Measurements from ENCODE around the gene SLC27A2. TPM values are rescaled to one million over a fixed set of nuclear protein-coding genes. Genes with fewer than 3 reads are reported as not detected.
A peak's percentile ranks its signal among the peaks of the same experiment; 100 is the strongest.
"Not testable (repeated sequence)": the region's sequence is repeated elsewhere in the genome, so short reads cannot be mapped to it uniquely, and the experiment has no call there.

The SLC27A2 gene
- total RNA-seq: 100 to 1,000 TPM in 1 of 2 donors, 10 to 100 TPM in 1; 80.2 to 504 TPM
- 100 to 1,000 TPM; 102 to 331 TPM for polyA plus RNA-seq

- Histone ChIP-seq H3K9me3 (ENCODE audit: control insufficient read depth in 4 of 4, low read length in 3 of 4) (no peaks in the 10 kb centered on the region), H3K36me3 (ENCODE audit: control insufficient read depth in 4 of 4, insufficient read depth in 3 of 4, low read depth in 1 of 4, low read length in 3 of 4) (no peaks in the 10 kb centered on the region), H3K4me3 (ENCODE audit: low read depth in 1 of 3, low read length in 3 of 3) (peak within 1 kb of the TSS; percentile 86 to 96 (median 89)), H3K4me1 (ENCODE audit: control insufficient read depth in 4 of 4, insufficient read depth in 4 of 4, low read length in 3 of 4) (peaks cover 5 to 30% (median 13%) of the 10 kb centered on the region in 4 donors), H3K27me3 (ENCODE audit: control insufficient read depth in 4 of 4, insufficient read depth in 4 of 4, low read length in 3 of 4) (no peaks in the 10 kb centered on the region), H3K9ac (ENCODE audit: low read depth in 1 of 2, low read length in 2 of 2) (peak within 1 kb of the TSS; percentile 65 to 98), H3K27ac (ENCODE audit: low read depth in 1 of 2, low read length in 2 of 2) (peak within 1 kb of the TSS; percentile 86 to 93)
- DNase-seq (ENCODE audit: low spot score): peak; percentile 70
- WGBS: 2% methylated on average over 17 of the region's 17 CpGs
- no peak for TF ChIP-seq RXRA (IDR thresholded peaks at IDR 0.05)
- TF ChIP-seq REST (IDR thresholded peaks at IDR 0.05): peak; percentile 69
- TF ChIP-seq RAD21 (IDR thresholded peaks at IDR 0.05): peak; percentile 23 to 44
- TF ChIP-seq EGR1 (IDR thresholded peaks at IDR 0.05; ENCODE audit: low read depth in 2 of 2): peak in 1 of 2 donors; percentile 73
- peak; percentile 27 for TF ChIP-seq CTCF (IDR thresholded peaks at IDR 0.05; ENCODE audit: low read depth, low read length, missing input control)
- TF ChIP-seq, protein P1, sequence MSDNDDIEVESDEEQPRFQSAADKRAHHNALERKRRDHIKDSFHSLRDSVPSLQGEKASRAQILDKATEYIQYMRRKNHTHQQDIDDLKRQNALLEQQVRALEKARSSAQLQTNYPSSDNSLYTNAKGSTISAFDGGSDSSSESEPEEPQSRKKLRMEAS (IDR thresholded peaks at IDR 0.05): peak; percentile 14
Measured at GRCh38 chr15:50181969-50182218, at the start of gene SLC27A2. Gene SLC27A2 (plus strand): TSS chr15:50182196. CDS start chr15:50182428, 232 bp downstream.

- not testable (repeated sequence) for H3K36me3 ChIP-seq (ENCODE audit: control insufficient read depth in 4 of 4, insufficient read depth in 3 of 4, low read depth in 1 of 4, low read length in 3 of 4); H3K27ac ChIP-seq (ENCODE audit: low read depth in 1 of 2, low read length in 2 of 2); H3K4me3 ChIP-seq (ENCODE audit: low read depth in 1 of 3, low read length in 3 of 3); H3K4me1 ChIP-seq (ENCODE audit: control insufficient read depth in 4 of 4, insufficient read depth in 4 of 4, low read length in 3 of 4); H3K27me3 ChIP-seq (ENCODE audit: control insufficient read depth in 4 of 4, insufficient read depth in 4 of 4, low read length in 3 of 4); DNase-seq (ENCODE audit: low spot score); H3K9ac ChIP-seq (ENCODE audit: low read depth in 1 of 2, low read length in 2 of 2); H3K9me3 ChIP-seq (ENCODE audit: control insufficient read depth in 4 of 4, low read length in 3 of 4)
- 92% methylated on average over 3 of the region's 3 CpGs for WGBS
Measured at GRCh38 chr15:50132251-50132984, 49.6 kb upstream of the SLC27A2 start.

DNA sequence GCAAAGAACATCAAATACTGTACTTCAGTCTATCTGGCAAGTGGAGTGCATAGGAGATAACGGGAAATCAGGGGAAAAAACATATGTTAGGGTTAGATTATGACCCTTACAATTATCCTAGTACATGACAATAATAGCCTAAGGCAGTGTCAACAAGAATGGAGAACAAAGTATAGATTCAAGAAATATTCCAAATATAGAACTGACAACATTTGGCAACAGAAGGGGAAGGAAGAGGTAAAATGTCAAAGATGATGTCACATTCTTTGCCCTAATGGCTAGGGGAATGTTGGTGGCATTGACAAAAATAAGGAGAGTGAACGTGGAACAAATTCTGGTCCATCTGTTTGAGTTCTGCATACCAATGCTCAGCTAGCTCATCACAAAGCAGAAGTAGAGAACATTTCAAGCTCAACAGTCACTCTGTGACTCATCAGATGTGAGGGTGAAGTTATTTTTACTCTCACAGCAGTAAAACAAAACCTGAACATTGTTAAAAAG, 47.4 kb upstream of the SLC27A2 start:
- Histone ChIP-seq H3K36me3 (ENCODE audit: control insufficient read depth in 4 of 4, insufficient read depth in 3 of 4, low read depth in 1 of 4, low read length in 3 of 4) (no peaks in the 10 kb centered on the region), H3K4me3 (ENCODE audit: low read depth in 1 of 3, low read length in 3 of 3) (no peak overlapping the region), H3K27me3 (ENCODE audit: control insufficient read depth in 4 of 4, insufficient read depth in 4 of 4, low read length in 3 of 4) (no peaks in the 10 kb centered on the region), H3K9ac (ENCODE audit: low read depth in 1 of 2, low read length in 2 of 2) (no peak overlapping the region), H3K4me1 (ENCODE audit: control insufficient read depth in 4 of 4, insufficient read depth in 4 of 4, low read length in 3 of 4) (no peaks in the 10 kb centered on the region), H3K27ac (ENCODE audit: low read depth in 1 of 2, low read length in 2 of 2) (no peak overlapping the region), H3K9me3 (ENCODE audit: control insufficient read depth in 4 of 4, low read length in 3 of 4) (no peaks in the 10 kb centered on the region)
- 59% methylated on average over 2 of the region's 2 CpGs for WGBS
- no peak for DNase-seq (ENCODE audit: low spot score)
- TF ChIP-seq CTCF (IDR thresholded peaks at IDR 0.05; ENCODE audit: low read depth, low read length, missing input control) (no peak), HNF4G (IDR thresholded peaks at IDR 0.05) (no peak), EGR1 (IDR thresholded peaks at IDR 0.05; ENCODE audit: low read depth in 2 of 2) (no peak), TAF1 (conservative IDR thresholded peaks at IDR 0.05) (no peak), RXRA (IDR thresholded peaks at IDR 0.05) (no peak), REST (IDR thresholded peaks at IDR 0.05) (no peak), FOXA1 (IDR thresholded peaks at IDR 0.05) (no peak), FOXA2 (IDR thresholded peaks at IDR 0.05) (no peak), HNF4A (conservative IDR thresholded peaks at IDR 0.05) (no peak)
- TF ChIP-seq, protein P1 (IDR thresholded peaks at IDR 0.05): no peak
- TF ChIP-seq, protein P2, sequence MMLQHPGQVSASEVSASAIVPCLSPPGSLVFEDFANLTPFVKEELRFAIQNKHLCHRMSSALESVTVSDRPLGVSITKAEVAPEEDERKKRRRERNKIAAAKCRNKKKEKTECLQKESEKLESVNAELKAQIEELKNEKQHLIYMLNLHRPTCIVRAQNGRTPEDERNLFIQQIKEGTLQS (IDR thresholded peaks at IDR 0.05): no peak
